ENCODE results near the gene ASH1L.
"Not testable (repeated sequence)": the region's sequence is repeated elsewhere in the genome, so short reads cannot be mapped to it uniquely, and the experiment has no call there.

ASH1L gene

DNA sequence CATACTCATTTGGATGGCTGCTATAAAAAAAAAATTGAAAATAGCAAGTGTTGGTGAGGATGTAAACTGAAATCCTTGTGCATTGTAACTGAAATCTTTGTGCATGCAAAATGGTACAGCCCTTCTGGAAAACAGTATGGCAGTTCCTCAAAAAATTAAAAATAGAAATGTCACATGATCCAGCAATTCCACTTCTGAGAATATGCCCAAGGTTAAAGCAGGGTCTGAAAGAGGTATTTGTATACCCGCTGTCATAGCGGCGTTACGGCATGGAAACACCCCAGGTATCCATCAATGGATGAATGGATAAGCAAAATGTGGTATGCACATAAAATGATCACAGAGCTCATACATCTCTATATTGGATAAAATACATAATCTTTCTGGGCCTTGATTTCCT is 125.2 kb downstream of the ASH1L start:
- no peak for DNase-seq

DNA sequence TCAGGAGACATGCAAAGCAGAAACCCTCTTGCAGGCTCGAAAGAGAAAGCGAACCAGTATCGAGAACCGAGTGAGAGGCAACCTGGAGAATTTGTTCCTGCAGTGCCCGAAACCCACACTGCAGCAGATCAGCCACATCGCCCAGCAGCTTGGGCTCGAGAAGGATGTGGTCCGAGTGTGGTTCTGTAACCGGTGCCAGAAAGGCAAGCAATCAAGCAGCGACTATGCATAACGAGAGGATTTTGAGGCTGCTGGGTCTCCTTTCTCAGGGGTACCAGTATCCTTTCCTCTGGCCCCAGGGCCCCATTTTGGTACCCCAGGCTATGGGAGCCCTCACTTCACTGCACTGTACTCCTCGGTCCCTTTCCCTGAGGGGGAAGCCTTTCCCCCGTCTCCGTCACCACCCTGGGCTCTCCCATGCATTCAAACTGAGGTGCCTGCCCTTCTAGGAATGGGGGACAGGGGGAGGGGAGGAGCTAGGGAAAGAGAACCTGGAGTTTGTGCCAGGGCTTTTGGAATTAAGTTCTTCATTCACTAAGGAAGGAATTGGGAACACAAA is 128.7 kb downstream of the ASH1L start:
- not testable (repeated sequence) for DNase-seq

DNA sequence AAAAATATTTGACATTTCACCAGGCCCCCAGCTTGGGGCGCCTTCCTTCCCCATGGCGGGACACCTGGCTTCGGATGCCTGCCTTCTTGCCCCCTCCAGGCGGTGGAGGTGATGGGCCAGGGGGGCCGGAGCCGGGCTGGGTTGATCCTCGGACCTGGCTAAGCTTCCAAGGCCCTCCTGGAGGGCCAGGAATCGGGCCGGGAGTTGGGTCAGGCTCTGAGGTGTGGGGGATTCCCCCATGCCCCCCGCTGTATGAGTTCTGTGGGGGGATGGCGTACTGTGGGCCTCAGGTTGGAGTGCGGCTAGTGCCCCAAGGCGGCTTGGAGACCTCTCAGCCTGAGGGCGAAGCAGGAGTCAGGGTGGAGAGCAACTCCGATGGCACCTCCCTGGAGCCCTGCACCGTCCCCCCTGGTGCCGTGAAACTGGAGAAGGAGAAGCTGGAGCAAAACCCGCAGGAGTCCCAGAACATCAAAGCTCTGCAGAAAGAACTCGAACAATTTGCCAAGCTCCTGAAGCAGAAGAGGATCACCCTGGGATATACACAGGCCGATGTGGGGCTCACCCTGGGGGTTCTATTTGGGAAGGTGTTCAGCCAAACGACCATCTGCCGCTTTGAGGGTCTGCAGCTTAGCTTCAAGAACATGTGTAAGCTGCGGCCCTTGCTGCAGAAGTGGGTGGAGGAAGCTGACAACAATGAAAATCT is 129.3 kb downstream of the ASH1L start:
- DNase-seq, result not testable (repeated sequence)

DNA sequence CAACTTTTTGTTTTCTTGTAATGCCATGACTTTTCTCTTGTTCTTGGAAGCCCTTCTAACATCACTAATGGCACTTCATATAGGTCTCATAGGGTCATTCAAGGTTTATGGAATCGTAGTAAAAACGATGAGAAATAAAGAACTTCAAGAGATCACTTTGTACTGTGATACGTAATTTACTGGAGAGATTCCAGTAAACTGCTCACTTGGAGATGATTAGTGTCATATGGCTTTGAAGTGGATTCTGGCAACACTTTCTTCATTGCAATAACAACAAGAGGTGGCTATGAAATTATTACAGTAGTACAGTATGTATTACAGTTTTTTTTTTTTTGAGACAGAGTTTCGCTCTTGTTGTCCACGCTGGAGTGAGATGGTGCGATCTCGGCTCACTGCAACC is 138.5 kb downstream of the ASH1L start:
- DNase-seq, result no peak

DNA sequence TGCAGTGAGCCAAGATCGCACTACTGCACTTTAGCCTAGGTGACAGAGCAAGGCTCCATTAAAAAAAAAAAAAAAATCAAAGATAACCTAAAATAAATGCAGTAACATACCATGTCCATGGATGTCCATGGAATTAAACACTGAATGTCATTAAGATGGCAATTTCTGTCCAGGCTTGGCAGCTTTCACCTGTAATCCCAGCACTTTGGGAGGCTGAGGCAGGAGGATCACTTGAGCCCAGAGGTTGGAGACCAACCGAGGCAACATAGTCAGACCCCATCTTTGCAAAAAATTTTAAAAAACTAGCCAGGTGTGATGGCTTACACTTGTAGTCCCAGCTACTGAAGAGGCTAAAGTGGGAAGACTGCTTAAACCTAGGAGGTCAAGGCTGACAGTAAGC is 141.8 kb downstream of the ASH1L start:
- no peak for DNase-seq

DNA sequence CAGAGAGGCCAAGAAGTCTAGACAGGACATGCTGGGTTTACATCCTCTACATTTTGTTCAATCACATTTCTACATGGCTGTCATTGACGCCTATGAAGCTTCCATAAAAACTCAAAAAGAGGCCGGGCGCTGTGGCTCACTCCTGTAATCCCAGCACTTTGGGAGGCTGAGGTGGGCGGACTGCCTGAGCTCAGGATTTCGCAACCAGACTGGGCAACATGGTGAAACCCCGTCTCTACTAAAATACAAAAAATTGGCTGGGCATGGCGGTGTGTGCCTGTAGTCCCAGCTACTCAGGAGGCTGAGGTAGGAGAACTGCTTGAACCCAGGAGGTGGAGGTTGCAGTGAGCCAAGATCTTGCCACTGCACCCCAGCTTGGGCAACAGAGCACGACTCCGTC is 150.8 kb downstream of the ASH1L start:
- DNase-seq, result not testable (repeated sequence)

DNA sequence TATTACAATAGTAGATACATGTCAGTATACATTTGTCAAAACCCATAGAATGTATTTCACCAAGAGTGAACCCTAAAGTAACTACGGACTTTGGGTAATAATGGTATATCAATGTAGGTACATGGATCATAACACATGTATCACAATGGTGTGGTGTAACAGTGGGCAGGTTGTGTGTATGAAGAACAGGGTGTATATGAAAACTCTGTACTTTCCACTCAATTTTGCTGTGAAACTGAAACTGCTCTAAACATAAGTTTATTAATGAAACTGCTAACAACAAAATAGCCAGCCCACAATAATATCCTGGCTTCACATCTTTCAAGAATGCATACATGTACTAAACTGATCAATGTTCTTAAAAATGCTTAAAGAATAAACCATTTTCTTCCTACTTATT is 151.7 kb downstream of the ASH1L start:
- DNase-seq, result no peak

DNA sequence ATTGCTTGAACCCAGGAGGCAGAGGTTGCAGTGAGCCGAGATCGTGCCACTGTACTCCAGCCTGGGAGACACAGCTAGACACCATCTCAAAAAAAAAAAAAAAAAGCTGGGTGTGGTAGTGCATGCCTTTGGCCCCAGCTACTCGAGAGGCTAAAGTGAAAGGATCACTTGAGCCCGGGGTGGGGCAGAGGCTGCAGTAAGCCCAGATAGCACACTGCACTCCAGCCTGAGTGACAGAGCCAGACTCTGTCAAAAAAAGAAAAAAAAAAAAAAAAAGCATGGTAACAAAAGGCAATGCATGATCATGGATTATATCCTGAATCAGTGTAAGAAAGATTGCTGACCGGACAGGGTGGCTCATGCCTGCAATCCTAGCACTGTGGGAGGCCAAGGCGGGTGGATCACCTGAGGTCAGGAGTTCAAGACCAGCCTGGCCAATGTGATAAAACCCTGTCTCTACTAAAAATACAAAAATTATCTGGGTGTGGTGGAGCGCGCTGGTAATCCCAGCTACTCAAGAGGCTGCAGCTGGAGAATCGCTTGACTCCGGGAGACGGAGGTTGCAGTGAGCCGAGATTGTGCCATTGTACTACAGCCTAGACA is 165.6 kb downstream of the ASH1L start:
- no peak for DNase-seq

DNA sequence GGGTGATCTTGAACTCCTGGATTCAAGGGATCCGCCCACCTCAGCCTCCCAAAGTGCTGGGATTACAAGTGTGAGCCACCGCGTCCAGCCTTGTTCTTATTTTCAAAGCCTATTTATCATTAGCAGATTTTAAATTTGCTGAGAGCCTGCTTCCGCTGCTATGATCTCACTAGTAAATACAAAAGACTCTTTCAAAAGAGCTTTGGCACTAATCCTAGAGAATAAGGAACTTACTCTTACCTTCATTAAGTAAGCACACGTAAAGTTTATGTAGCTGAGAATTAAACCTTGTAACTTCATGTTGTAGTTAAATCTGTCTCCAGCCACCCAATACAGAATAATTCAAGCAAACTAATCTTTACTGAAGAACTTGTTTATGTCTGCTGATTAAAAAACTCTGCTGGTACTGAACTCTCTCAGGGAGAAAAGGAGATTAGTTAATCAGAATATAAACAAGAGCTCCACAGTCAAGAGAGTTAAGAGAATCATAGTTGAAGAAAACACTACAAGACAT is 169.6 kb downstream of the ASH1L start:
- DNase-seq, result no peak

DNA sequence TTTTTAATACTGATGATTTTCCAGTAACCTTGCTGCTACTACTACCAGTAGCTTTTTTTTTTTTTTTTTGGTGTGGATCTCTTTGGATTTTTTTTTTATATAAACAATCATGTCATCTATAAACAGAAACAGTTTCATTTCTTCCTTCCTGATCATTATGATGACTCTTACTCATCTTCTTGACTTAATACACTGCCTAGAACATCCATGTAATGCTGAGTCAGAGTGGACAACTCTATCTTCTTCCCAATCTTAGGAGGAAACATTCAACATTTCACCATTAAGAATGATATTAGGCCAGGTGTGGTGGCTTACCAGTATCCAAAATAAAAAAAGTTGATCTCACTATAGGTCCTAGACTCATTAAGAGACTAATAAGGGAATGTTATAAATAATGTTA is 172.8 kb downstream of the ASH1L start:
- no peak for DNase-seq

DNA sequence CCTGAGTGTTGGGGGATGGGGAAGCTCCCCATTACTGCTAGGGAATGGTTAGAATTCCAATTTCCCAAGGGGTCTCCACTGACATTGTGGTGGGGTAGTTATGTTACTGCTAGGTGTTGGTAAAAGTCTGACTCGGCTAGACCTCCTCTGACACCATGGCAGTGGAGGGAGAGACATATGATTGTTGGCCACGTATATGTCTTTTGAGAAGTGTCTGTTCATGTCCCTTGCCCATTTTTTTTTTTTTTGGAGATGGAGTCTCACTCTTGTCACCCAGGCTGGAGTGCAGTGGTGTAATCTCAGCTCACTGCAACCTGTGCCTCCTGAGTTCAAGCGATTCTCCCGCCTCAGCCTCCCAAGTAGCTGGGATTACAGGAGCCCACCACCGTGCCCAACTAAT is 176.8 kb downstream of the ASH1L start:
- not testable (repeated sequence) for DNase-seq

DNA sequence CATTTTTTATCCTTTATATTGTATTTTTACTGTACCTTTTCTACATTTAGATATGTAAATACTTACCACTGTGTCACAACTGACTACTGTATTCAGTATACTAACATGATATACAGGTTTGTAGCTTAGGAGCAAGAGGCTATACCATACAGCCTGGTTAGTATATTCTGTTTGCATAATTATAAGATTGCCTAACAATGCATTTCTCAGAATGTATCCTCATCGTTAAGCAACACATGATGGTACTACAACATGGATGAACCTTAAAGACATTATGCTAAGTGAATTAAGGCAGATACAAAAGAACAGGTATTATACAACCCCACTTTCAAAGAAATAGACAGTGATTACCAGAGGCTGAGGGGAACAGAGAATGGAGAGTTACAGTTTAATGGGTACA is 179.2 kb downstream of the ASH1L start:
- no peak for DNase-seq

DNA sequence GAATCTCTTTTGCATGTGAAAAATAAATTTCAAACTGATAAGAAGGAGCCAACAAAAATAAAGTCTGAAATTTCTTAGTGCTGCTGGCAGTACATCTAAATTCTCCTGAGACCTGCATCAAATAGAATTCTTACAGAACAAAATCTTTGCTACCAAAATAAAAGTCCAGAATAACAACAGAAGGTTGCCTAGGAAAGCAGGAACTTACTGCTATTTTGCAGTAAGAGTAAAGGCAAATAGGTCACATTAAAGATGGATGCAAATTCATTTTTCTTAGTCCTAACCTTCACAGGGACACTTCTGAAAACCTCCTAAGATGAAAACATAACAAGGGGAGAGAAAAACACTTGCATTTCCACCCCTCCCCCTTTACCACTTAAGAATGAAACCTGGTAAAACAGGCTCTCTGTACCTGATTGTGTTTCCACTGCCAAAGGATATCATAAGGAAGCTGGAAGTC is 182.9 kb downstream of the ASH1L start:
- DNase-seq, result no peak

DNA sequence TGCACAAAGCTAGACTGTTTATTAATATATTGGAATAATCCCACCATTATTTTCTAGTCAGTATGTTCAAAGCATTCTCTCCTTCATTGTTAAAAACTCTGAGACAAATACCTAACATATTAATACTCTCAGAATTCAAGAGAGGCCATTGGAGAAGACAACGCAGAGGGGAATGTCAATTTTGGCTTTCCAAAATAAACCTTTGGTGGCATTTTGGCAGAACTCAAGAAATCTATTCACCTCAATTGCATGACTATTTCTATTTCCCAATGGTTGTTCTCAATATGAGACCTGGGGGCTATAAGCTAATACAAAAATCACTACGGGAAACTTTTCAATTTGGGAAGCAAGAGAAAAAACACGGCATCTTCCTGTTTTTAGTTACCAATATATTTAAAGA is 183.4 kb downstream of the ASH1L start:
- no peak for DNase-seq

DNA sequence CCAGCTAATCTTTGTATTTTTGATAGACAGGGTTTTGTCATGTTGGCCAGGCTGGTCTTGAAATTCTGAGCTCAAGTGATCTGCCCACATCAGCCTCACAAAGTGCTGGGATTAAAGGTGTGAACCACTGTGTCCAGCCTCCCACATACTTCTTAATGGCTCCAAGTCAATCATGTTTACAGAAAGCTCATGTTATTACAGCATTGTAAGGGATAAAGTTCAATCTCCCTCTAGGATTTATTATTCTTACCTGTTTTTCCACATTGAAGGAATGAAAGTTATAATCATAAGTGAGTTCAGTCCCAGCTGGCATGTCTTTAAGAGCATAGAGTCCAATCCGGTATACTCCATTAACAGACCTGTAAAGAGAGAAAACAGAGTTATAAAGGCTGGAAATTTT is 202.6 kb downstream of the ASH1L start:
- DNase-seq, result no peak

DNA sequence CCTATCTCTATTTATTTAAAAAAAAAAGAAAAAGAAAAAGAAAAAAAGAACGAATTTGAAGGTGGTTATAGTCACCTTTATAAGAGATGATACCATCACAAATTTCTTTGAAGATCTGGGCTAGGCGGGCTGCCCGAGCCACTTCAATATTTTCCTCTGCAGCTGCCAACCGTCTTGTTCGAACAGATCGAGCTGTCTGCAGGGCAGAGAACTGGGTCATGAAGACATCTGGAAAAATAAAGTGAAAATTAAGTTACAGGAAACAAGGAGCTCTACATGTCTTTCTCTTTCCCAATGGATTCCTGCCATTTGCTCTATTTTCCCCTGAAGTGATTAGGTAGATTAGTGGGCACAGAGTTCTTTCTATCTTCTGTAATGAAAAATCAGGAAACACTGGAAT is 210.0 kb downstream of the ASH1L start:
- no peak for DNase-seq

DNA sequence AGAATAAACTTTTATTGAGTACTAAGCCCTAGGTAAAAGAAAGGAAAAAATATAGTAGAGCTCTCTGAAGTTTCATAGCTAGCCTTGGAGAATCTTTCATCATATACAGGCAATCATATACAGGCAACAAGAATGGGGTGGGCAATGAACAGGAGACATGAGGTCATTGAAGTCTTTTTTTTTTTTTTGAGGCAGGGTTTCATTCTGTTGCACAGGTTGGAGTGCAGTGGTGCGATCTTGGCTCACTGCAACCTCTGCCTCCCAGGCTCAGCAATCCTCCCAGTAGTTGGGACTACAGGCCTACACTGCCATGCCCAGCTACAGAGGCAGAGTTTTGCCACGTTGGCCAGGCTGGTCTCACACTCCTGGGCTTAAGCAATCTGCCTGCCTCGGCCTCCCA is 219.8 kb downstream of the ASH1L start:
- no peak for DNase-seq

DNA sequence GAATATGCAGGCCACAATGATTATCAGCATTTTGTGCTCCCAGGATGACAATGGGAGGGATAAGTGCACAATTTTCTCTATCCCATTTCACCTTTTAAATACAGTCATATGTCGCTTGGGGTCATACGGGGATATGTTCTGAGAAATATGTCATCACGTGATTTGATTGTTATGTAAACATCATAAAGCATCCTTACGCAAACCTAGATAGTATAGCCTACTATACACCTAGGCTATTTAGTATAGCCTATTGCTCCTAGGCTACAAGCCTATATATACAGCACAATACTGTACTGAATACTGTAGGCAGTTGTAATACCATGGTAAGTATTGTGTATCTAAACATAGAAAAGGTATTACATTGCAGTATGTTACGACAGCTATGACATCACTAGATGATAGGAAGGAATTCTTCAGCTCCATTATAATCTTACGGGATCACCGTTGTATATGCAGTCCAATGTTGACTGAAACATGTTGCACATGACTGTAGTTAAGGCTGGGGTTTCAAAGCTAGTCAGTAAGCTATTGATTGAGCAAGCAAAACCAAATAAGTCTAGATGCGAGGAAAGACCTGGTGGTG is 223.0 kb downstream of the ASH1L start:
- no peak for DNase-seq

DNA sequence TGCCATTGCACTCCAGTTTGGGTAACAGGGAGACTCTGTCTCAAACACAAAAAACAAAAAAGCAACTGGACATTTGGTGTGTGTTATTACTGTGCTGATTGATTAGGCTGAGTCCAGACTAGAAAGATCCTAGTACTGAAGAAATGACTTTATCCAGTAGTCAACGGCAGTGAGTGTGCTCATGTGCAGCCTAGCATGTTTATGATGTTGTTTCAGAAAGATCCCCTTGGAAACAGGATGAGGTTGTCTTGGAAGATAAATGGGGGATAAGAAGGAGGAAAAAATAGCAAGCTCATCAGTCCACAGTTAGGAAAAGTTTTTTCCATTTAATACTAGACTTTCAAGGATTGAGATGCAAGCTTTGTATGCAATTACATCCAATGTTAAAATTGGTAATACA is 227.6 kb downstream of the ASH1L start:
- DNase-seq, result no peak

DNA sequence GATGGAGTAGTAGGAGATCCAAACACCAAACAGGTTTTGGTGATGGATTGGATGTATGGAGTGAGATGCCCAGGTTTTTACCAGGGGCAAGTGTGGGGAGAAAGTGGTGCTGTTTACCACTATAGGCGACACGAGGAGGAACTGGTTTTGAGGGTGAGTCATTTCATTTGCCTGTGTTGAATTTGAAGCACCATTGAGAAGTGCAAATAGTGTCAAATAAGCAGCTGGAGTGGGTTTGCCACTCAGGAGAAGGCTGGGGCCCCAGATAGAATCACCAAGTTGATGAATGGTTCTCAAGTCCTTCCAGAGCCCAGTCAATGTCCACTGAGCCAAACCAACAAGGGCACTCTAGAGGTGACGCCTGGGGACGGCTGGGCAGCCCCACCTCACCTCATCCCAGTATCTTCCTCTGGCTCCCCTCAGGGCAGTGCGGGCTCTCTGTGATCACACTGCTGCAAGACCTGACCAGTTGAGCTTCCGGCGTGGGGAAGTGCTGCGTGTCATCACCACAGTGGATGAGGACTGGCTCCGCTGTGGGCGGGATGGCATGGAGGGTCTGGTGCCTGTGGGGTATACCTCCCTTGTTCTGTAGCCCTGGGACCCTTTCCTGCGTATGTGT is 232.5 kb downstream of the ASH1L start:
- DNase-seq, result no peak

DNA sequence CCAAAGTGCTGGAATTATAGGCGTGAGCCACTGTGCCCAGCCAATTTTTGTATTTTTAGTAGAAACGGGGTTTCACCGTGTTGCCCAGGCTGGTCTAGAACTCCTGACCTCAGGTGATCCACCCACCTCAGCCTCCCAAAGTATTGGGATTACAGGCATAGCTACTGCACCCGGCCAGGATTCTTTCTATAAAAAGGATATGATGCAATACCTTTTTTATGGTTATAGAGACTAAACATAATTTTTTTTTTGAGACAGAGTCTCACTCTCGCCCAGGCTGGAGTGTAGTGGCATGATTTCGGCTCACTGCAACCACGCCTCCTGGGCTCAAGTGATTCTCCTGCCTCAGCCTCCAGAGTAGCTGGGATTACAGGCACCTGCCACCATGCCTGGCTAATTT is 233.7 kb downstream of the ASH1L start:
- peak in 1 of 2 experiments; percentile 2 for DNase-seq

DNA sequence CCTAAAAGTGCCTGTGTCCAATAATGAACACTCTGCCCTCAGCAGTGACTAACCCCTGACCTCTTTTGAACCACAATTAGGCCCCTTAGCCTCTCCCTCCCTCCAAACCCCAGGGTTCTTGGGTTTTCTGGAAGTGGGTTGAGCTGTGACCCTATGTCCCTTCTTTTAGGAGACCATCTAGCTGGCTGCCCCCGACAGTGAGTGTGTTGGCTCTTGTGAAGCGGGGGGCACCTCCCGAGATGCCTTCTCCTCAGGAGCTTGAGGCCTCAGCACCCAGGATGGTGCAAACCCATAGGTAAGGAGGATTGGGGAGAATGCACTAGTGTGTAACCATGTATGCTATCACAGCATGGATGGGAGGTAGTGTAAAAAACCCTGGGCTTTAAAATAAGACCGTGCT is 234.6 kb downstream of the ASH1L start:
- DNase-seq, result no peak

DNA sequence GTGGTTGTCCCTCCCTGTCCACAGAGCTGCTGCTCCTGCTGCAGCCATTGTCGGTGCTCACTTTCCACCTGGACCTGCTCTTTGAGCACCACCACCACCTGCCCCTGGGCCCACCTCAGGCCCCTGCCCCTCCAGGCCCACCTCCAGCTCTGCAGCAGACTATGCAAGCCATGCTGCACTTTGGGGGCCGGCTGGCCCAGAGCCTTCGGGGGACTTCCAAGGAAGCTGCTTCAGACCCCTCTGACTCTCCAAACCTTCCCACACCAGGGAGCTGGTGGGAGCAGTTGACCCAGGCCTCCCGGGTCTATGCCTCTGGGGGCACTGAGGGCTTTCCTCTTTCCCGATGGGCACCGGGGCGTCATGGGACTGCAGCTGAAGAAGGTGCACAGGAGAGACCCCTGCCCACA is 236.0 kb downstream of the ASH1L start:
- no peak for DNase-seq

Data from activated T-cell treated with anti-CD3 and anti-CD28 coated beads, Interleukin-2, amount 50 U/mL, for 48 hours (primary cell).